Kidney (tissue), 14 donors: ENCODE measurements around the gene HIRA. TPM values are rescaled to one million over a fixed set of nuclear protein-coding genes. Genes with fewer than 3 reads are reported as not detected.
"Not testable (repeated sequence)": the region's sequence is repeated elsewhere in the genome, so short reads cannot be mapped to it uniquely, and the experiment has no call there.

Experiments
- DNase-seq, 5 donors: peaks; one replicate each; pipeline ENCODE4 v3.0.0-alpha.2; 2013 to 2020
- FAIRE-seq: peaks from 2 replicates; lab custom pipeline; 2012; peaks lifted over from hg19 to GRCh38; lab: Jason Lieb, UNC
- H3K27ac ChIP-seq, 2 donors: one replicate each; pipeline ENCODE4 v1.7.0; 2013; ENCODE audit warnings: low read depth in 2 of 2, low read length in 2 of 2, inconsistent platforms in 1 of 2
- H3K27me3 ChIP-seq: one replicate; pipeline ENCODE4 v1.7.1; 2013; ENCODE audit warnings: low read length, inconsistent platforms; ENCODE audit not compliant: control insufficient read depth, insufficient read depth
- H3K36me3 ChIP-seq, 3 donors: one replicate each; pipeline versions ENCODE4 v1.7.0 to v1.7.1; 2013; ENCODE audit warnings: low read length in 3 of 3, control low read depth in 1 of 3, inconsistent platforms in 1 of 3; ENCODE audit not compliant: insufficient read depth in 3 of 3, control insufficient read depth in 2 of 3
- H3K4me1 ChIP-seq, 3 donors: one replicate each; pipeline versions ENCODE4 v1.7.0 to v1.7.1; 2013; ENCODE audit warnings: low read length in 3 of 3, inconsistent platforms in 1 of 3, low read depth in 1 of 3; ENCODE audit not compliant: control insufficient read depth in 2 of 3, insufficient read depth in 2 of 3
- H3K4me3 ChIP-seq, 3 donors: one replicate each; pipeline versions ENCODE4 v1.7.0 to v1.8.1; 2013; ENCODE audit warnings: low read length in 3 of 3, control low read depth in 1 of 3, inconsistent platforms in 1 of 3
- H3K9ac ChIP-seq, 3 donors: one replicate each; pipeline versions ENCODE4 v1.7.0 to v1.7.1; 2013; ENCODE audit warnings: low read length in 3 of 3, control low read depth in 1 of 3, inconsistent platforms in 1 of 3
- H3K9me3 ChIP-seq, 3 donors: one replicate each; pipeline versions ENCODE4 v1.7.0 to v1.7.1; 2013; ENCODE audit warnings: low read length in 3 of 3, control low read depth in 1 of 3, inconsistent platforms in 1 of 3; ENCODE audit not compliant: control insufficient read depth in 2 of 3, insufficient read depth in 1 of 3
- CTCF ChIP-seq: IDR thresholded peaks from 3 replicates; pipeline ENCODE4 v1.5.1; 2012; ENCODE audit warnings: mild to moderate bottlenecking, moderate library complexity, borderline replicate concordance; ENCODE audit not compliant: insufficient read depth; ENCODE audit errors: extremely low read depth
- intact Hi-C: fragments of 100-400 bp; cut with DNase I; formaldehyde crosslinking; loops from one replicate; pipeline ENCODE4 v1.11.1; 2022
- polyA plus RNA-seq: library from polyadenylated mRNA; stranded (reverse); fragments of 350-450 nt; fragmentation: Illumina TruSeq; extraction: RNeasy Lipid Tissue Mini Kit (QIAGEN cat#74804); gene quantifications from one replicate; pipeline ENCODE4 v1.2.3, GENCODE V29; 2014; ENCODE audit warnings: low read depth, low replicate concordance; ENCODE audit not compliant: insufficient read depth
- total RNA-seq: library from RNA; stranded (reverse); fragmentation: NEBNext Ultra II Directional; extraction: Animal tissue kit (Norgen Biotek cat#: 25700); gene quantifications from one replicate; pipeline ENCODE4 v1.2.1, GENCODE V29; 2021
- donor health status: control.
- donor health status: control.
- donor health status: control.
- donor health status: control.
- donor health status: control.
- donor health status: DM: yes; HTN: yes; CAD: no.
- donor health status: Normal renal cell carcinoma (clear cell type).

The HIRA gene
- total and polyA plus RNA-seq, 2 donors from 2014 or later = 18.5 to 26.8 TPM

GRCh38 chr22:19438298-19438697, 6.8 kb upstream of the HIRA start:
- no peak for DNase-seq
- Histone ChIP-seq H3K36me3 (peaks cover 9 to 12% (median 11%) of the 10 kb centered on the region in 3 donors), H3K27me3 (no peaks in the 10 kb centered on the region), H3K4me3 (no peak overlapping the region), H3K4me1 (no peaks in the 10 kb centered on the region), H3K9ac (no peak overlapping the region), H3K27ac (no peak overlapping the region), H3K9me3 (no peaks in the 10 kb centered on the region)
- FAIRE-seq = no peak
- no peak for TF ChIP-seq CTCF
- intact Hi-C loops = no loop called here

- FAIRE-seq, H3K4me3 ChIP-seq, H3K9me3 ChIP-seq, H3K27me3 ChIP-seq, H3K27ac ChIP-seq, intact Hi-C loops, H3K9ac ChIP-seq, H3K4me1 ChIP-seq, DNase-seq: not testable (repeated sequence)
- peaks cover 9 to 12% (median 11%) of the 10 kb centered on the region in 3 donors for H3K36me3 ChIP-seq
Measured at GRCh38 chr22:19436444-19437161, 5.1 kb upstream of the HIRA start.

- H3K4me1 ChIP-seq = peaks cover 0 to 9% (median under 1%) of the 10 kb centered on the region in 3 donors
- no peak for TF ChIP-seq CTCF
- intact Hi-C loops = no loop called here
- DNase-seq = no peak
- H3K27ac ChIP-seq = no peak overlapping the region
- FAIRE-seq = no peak
- no peaks in the 10 kb centered on the region for H3K9me3 ChIP-seq
- no peak overlapping the region for H3K4me3 ChIP-seq
- H3K36me3 ChIP-seq = peaks cover 9 to 12% (median 11%) of the 10 kb centered on the region in 3 donors
- H3K27me3 ChIP-seq = no peaks in the 10 kb centered on the region
- H3K9ac ChIP-seq = no peak overlapping the region
Measured at GRCh38 chr22:19434829-19435580, 3.5 kb upstream of the HIRA start.

GRCh38 chr22:19434401-19434800, 2.9 kb upstream of the HIRA start:
- no peak overlapping the region for H3K9ac ChIP-seq
- peaks cover 9 to 12% (median 11%) of the 10 kb centered on the region in 3 donors for H3K36me3 ChIP-seq
- intact Hi-C loops = no loop called here
- no peak for FAIRE-seq
- H3K4me1 ChIP-seq = peaks cover 0 to 13% (median 6%) of the 10 kb centered on the region in 3 donors
- H3K27ac ChIP-seq = no peak overlapping the region
- no peaks in the 10 kb centered on the region for H3K9me3 ChIP-seq
- no peak overlapping the region for H3K4me3 ChIP-seq
- no peak for TF ChIP-seq CTCF
- no peaks in the 10 kb centered on the region for H3K27me3 ChIP-seq
- no peak for DNase-seq
